ENCODE measurements around the gene GGA1.

The GGA1 gene

GRCh38 chr22:37632174-37633088 lies 23.8 kb downstream of the GGA1 start:
- no peak for DNase-seq

GRCh38 chr22:37633089-37633624 lies 24.5 kb downstream of the GGA1 start:
- peak; percentile 17 for DNase-seq

- peak; percentile 19 for DNase-seq
Measured at GRCh38 chr22:37633625-37634416, 25.2 kb downstream of the GGA1 start.

- no peak for DNase-seq
Measured at GRCh38 chr22:37634417-37634924, 25.8 kb downstream of the GGA1 start.

- DNase-seq, result no peak
Measured at GRCh38 chr22:37635157-37635556, 26.5 kb downstream of the GGA1 start.

GRCh38 chr22:37636186-37636948 lies 27.7 kb downstream of the GGA1 start:
- DNase-seq, result no peak

- no peak for DNase-seq
Measured at GRCh38 chr22:37636949-37637273, 28.3 kb downstream of the GGA1 start.

GRCh38 chr22:37638391-37639069 lies 29.9 kb downstream of the GGA1 start:
- no peak for DNase-seq

GRCh38 chr22:37639070-37639760 lies 30.6 kb downstream of the GGA1 start, which contains the start of gene SH3BP1:
TSS of gene SH3BP1 (plus strand) at chr22:37639669. CDS start at chr22:37639788, 119 bp downstream.
- peak; percentile 34 for DNase-seq

GRCh38 chr22:37639771-37640590 lies 31.3 kb downstream of the GGA1 start:
- DNase-seq, result peak; percentile 25

- DNase-seq, result peak; percentile 11
Measured at GRCh38 chr22:37640591-37641560, 32.2 kb downstream of the GGA1 start.

GRCh38 chr22:37641561-37641949 lies 32.9 kb downstream of the GGA1 start:
- DNase-seq, result no peak

- DNase-seq, result peak; percentile 82
Measured at GRCh38 chr22:37643225-37643847, 34.7 kb downstream of the GGA1 start.

- DNase-seq, result no peak
Measured at GRCh38 chr22:37647317-37647716, 38.7 kb downstream of the GGA1 start.

- DNase-seq, result no peak
Measured at GRCh38 chr22:37647928-37648327, 39.3 kb downstream of the GGA1 start.

- DNase-seq, result no peak
Measured at GRCh38 chr22:37650463-37651136, 42.0 kb downstream of the GGA1 start.

GRCh38 chr22:37654563-37655251 lies 46.1 kb downstream of the GGA1 start:
- DNase-seq, result no peak

- DNase-seq, result no peak
Measured at GRCh38 chr22:37655252-37655563, 46.6 kb downstream of the GGA1 start.

Data from effector CD8-positive, alpha-beta T cell (primary cell).